Testis (tissue), 3 donors: Measurements from ENCODE around the gene C12orf42. TPM values are rescaled to one million over a fixed set of nuclear protein-coding genes. Genes with fewer than 3 reads are reported as not detected.

Experiments
- DNase-seq: peaks from one replicate; pipeline ENCODE4 v3.0.0-alpha.2; 2019
- H3K27ac ChIP-seq, 2 donors: fragments of 200-600 bp; sonication (generic); one replicate each; pipeline ENCODE4 v1.5.1; 2019
- H3K27me3 ChIP-seq: fragments of 200-600 bp; sonication (generic); one replicate; pipeline ENCODE4 v1.5.1; 2019
- H3K36me3 ChIP-seq: fragments of 200-600 bp; sonication (generic); one replicate; pipeline ENCODE4 v1.5.1; 2017; ENCODE audit warnings: low read depth; ENCODE audit errors: missing control alignments
- H3K4me1 ChIP-seq: fragments of 200-600 bp; sonication (generic); one replicate; pipeline ENCODE4 v1.5.1; 2019
- H3K4me3 ChIP-seq, 2 donors: fragments of 200-600 bp; sonication (generic); one replicate each; pipeline ENCODE4 v1.5.1; 2017 to 2019
- H3K9me3 ChIP-seq: fragments of 200-600 bp; sonication (generic); one replicate; pipeline ENCODE4 v1.5.1; 2017
- CTCF ChIP-seq, 3 experiments: fragments of 450-650 bp in 2 of 3; fragments of 200-600 bp in 1 of 3; sonication (generic) in 1 of 3; IDR thresholded peaks; one replicate each; pipeline ENCODE4 v1.5.1; 2016 to 2019; ENCODE audit warnings: antibody characterized with exemption in 3 of 3, mild to moderate bottlenecking in 2 of 3, moderate library complexity in 1 of 3
- POLR2A ChIP-seq: fragments of 450-650 bp; IDR thresholded peaks from one replicate; pipeline ENCODE4 v1.6.1; 2017; ENCODE audit warnings: antibody characterized with exemption, mild to moderate bottlenecking, moderate library complexity
- WGBS, 2 donors: methylation state at CpG; one replicate each; pipeline ENCODE4 v1.1.5; 2018; 5-methylcytosine and 5-hydroxymethylcytosine counted together
- intact Hi-C: fragments of 100-400 bp; cut with DNase I; formaldehyde crosslinking; loops from one replicate; pipeline ENCODE4 v1.15.1; 2023; ENCODE audit warnings: low total_unique reads
- polyA plus RNA-seq: library from polyadenylated mRNA; stranded (reverse); fragments of 350-450 nt; fragmentation: Illumina TruSeq; extraction: RNeasy Lipid Tissue Mini Kit (QIAGEN cat#74804); gene quantifications from one replicate; pipeline ENCODE4 v1.2.3, GENCODE V29; 2014; ENCODE audit warnings: low read depth, low replicate concordance; ENCODE audit not compliant: insufficient read depth
- total RNA-seq, 2 donors: library from RNA; depleted of rRNA; stranded (reverse); fragments of >200 nt; gene quantifications; one replicate each; pipeline ENCODE4 v1.2.3, GENCODE V29; 2016

Gene C12orf42
- total and polyA plus RNA-seq, 3 donors from 2014 or later = 22.5 to 57.9 (median 46.8) TPM

GRCh38 chr12:103272949-103273348 lies 222.8 kb downstream of the C12orf42 start:
- H3K27me3 ChIP-seq = no peaks in the 10 kb centered on the region
- TF ChIP-seq CTCF (IDR thresholded peaks at IDR 0.05) = no peak
- no peak for TF ChIP-seq POLR2A
- no peaks in the 10 kb centered on the region for H3K4me1 ChIP-seq
- intact Hi-C loops = no loop called here
- no peak for DNase-seq
- 98 to 100% methylated on average over 1 of the region's 1 CpG for WGBS, 2 donors
- H3K27ac ChIP-seq = no peak overlapping the region
- H3K4me3 ChIP-seq = no peak overlapping the region
- H3K9me3 ChIP-seq = no peaks in the 10 kb centered on the region
- H3K36me3 ChIP-seq = no peaks in the 10 kb centered on the region

- Histone ChIP-seq H3K27me3 (no peaks in the 10 kb centered on the region), H3K36me3 (no peaks in the 10 kb centered on the region), H3K27ac (no peak overlapping the region), H3K4me1 (no peaks in the 10 kb centered on the region), H3K9me3 (no peaks in the 10 kb centered on the region), H3K4me3 (no peak overlapping the region)
- TF ChIP-seq CTCF (IDR thresholded peaks at IDR 0.05) (no peak), POLR2A (no peak)
- intact Hi-C loops = no loop called here
- no peak for DNase-seq
Measured at GRCh38 chr12:103269946-103270345, 225.8 kb downstream of the C12orf42 start.

DNA sequence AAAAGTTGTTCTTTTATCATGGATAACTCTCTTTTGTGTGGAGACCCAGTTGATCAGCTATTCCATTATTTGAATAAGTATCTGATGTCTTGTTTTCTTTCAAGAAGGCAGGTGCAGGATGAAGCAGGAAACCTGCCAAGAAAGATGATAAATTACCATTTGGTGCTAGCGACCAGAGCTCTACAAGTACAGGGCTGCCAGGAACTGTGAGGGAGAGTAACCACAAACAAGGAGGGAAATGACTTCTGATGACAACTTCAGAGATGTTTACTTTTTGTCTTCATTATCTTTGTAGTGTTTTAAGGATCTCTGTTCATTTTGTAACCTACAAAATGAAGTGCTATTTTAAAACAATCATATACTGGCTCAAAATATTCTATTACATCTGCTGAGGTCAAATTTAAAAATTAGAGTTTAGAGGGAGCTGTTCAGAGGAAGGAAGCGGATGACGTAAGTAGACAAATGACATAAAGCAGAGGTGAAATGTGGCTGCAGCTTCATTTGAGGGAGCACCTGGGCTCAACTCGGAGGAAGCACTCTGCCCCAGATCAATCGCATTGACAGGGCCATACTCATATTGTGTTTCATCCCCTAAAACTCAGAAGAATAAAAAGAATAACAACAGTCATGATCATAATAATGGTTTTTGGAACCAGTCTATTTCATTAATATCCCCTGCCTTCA lies 226.8 kb downstream of the C12orf42 start:
- no peak for DNase-seq
- H3K4me1 ChIP-seq = no peaks in the 10 kb centered on the region
- no peaks in the 10 kb centered on the region for H3K27me3 ChIP-seq
- no peak overlapping the region for H3K27ac ChIP-seq
- intact Hi-C loops = no loop called here
- H3K9me3 ChIP-seq = no peaks in the 10 kb centered on the region
- H3K36me3 ChIP-seq = no peaks in the 10 kb centered on the region
- no peak overlapping the region for H3K4me3 ChIP-seq
- no peak for TF ChIP-seq CTCF (IDR thresholded peaks at IDR 0.05)
- no peak for TF ChIP-seq POLR2A
- 57 to 64% methylated on average over 5 of the region's 5 CpGs for WGBS, 2 donors

DNA sequence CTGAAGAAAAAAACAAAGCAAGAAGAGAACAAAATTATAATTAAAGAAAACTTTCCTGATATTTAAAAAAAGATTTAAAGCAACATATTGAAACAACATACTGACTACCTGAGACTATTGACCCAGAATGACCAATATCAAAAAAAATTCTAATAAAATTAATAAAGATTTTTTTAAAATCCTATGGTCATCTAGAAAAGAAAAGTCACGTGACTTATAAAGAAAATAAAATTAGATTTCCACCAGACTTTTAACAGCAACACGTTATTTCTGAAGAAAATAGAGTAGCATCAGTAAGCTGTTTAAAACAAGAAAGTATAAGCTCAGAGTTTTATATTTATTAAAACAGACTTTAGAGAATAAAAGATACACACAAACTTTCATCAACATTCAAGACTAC lies 238.0 kb downstream of the C12orf42 start:
- TF ChIP-seq POLR2A (no peak), CTCF (IDR thresholded peaks at IDR 0.05) (no peak)
- H3K9me3 ChIP-seq = no peaks in the 10 kb centered on the region
- H3K4me1 ChIP-seq = no peaks in the 10 kb centered on the region
- intact Hi-C loops = no loop called here
- no peaks in the 10 kb centered on the region for H3K36me3 ChIP-seq
- no peak overlapping the region for H3K4me3 ChIP-seq
- H3K27me3 ChIP-seq = no peaks in the 10 kb centered on the region
- WGBS, 2 donors = 82 to 85% methylated on average over 2 of the region's 2 CpGs
- no peak for DNase-seq
- no peak overlapping the region for H3K27ac ChIP-seq

Other genes starting within 250 kb of the C12orf42 start
- 1 to 10 TPM; 1.7 to 2.7 TPM for gene STAB2, start 91.3 kb upstream of the C12orf42 start, total RNA-seq
- 15.8 TPM for gene STAB2, start 91.3 kb upstream of the C12orf42 start, polyA plus RNA-seq